M059J (cell line): ENCODE results near the gene NEB. TPM values are rescaled to one million over a fixed set of nuclear protein-coding genes. Genes with fewer than 3 reads are reported as not detected.
"Not testable (repeated sequence)": the region's sequence is repeated elsewhere in the genome, so short reads cannot be mapped to it uniquely, and the experiment has no call there.

Experiments used
- DNase-seq: peaks from one replicate; pipeline ENCODE4 v3.0.0-alpha.2; 2012; ENCODE audit warnings: low read depth
- total RNA-seq: library from RNA; depleted of rRNA; stranded (reverse); fragments of >200 nt; shearing (Covaris generic); gene quantifications from 2 replicates; pipeline ENCODE4 v1.2.3, GENCODE V29; 2014

Gene NEB
- total RNA-seq, 1 experiment from 2014 or later: not detected

DNA sequence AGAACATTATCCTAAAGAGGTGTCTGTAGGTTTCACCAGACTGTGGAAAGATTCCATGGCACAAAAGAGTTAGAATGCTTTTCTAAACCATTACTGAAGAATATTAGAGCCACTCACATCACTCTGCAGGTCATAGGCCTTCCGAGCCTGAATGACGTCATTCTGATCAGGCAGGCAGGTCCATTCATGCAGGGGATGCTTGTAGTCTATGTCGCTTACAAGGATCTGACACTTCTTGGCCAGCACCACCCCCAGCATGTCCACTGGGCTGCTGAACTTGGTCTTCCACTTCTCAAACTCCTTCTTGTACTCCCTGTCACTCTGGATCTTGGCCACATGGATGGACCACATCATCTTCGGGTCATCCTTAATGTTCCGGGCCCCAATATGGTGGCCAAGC, 120.1 kb downstream of the NEB start:
- no peak for DNase-seq

- DNase-seq: no peak
Measured at GRCh38 chr2:151611351-151611750, 122.9 kb downstream of the NEB start.

- DNase-seq: no peak
Measured at GRCh38 chr2:151610310-151610709, 124.0 kb downstream of the NEB start.

DNA sequence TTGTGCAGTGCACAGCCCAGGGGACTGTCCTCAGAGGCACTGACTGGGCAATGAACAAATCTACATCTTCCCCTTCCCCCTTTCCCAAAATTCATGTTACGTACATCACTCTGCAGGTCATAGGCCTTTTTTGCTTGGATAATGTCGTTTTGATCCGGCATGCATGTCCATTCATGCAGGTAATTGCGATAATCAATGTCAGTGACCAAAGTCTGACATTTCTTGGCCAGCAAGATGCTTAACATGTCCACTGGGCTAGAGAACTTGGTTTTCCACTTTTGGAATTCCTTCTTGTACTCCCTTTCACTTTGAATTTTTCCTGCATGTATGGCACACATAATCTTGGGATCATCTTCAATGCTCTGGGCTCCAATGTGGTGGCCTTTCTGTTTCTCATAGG, 124.6 kb downstream of the NEB start:
- DNase-seq: no peak

DNA sequence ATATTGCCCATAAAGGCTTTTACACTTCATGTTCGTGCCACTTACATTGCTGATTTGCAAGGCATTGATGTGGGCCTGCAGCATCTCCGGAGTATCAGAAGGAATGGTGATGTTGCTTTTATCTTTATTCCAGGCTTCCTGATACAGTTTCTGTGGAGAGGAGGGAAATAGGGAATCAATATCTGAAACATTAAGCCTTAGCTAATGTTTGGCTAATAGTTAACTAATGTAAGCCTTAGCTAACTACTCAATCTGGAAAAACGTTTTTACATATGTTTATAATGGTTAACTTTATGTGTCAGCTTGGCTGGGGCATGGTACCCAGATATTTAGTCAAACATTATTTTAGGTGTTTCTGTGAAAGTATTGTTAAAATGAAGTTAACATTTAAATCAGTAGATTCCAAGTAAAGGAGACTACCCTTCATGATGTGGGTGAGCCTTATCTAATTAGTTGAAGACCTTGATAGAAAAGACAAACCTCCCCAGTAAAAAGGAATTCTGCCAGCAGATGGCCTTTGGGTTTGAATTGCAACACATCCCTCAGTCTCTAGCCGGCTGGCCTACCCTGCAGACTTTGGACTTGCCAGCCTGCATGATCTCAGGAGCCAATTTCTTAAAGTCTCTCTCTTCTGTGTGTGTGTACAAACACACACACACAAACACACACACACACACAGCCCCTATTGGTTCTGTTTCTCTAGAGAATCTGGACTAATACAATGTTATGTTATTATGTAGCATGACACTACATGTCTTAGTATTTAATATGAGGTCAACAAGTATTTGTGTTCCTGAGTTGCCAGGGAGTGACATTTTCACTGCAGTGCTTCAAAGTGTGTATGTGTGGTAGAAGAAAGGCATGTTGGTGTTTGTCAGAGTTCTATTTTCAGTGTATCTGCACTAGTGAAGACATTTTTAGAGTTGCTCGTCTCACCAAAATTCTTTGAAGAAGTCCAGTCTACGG, 126.5 kb downstream of the NEB start:
- DNase-seq: not testable (repeated sequence)

DNA sequence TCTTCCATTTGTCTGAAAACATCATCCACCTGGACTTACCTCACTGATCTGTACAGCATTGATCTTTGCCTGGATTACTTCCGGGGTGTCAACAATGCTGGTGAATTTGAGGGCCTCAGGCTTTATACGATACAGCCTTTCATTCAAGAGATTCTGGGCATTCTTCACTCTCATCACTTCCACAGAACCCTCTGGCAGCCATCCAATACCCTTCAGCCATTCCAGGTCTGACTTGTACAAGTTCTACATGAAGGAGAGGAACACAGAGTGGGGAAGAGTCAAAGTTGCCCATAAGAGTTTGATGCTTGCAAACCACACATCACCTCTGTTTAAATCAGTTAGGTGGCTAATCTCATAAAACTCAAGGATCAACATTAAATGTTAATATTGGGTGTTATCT, 130.7 kb downstream of the NEB start:
- not testable (repeated sequence) for DNase-seq

GRCh38 chr2:151602402-151602801, 131.9 kb downstream of the NEB start:
- not testable (repeated sequence) for DNase-seq

DNA sequence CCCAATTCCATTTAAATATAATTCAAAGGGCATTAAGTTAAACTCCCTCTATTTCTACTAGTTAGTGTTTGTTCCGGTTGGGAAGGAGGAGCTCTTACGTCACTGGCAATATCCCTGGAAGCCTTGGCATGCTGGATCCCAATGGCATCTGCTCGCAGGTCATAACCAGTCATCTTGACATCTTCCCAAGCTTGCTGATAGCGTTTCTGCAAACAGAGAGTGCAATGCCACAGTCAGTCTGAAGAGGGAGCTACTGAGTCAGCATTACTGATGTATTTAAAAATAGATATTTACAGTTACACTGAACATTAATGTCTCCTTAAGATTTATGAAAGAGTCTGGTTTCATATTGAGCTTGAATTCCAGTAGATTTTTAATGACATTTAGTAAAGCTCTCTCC, 132.5 kb downstream of the NEB start:
- DNase-seq: not testable (repeated sequence)

- DNase-seq: not testable (repeated sequence)
Measured at GRCh38 chr2:151596903-151597608, 137.2 kb downstream of the NEB start.

DNA sequence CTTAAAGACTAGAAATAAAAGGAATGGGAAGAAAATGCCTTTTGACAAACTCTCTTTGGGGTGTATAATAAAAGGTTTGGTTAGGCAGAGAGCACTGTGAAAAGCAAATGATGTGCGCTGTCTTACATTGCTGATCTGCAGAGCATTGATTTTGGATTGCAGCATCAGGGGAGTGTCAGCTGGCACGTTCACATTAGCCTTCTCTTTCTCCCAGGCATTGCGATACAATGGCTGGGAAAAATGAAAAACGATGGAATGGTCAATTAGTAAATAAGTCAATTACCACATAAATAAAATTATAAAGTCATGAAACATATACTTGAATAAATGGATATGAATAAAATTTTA, 142.4 kb downstream of the NEB start:
- not testable (repeated sequence) for DNase-seq

GRCh38 chr2:151591250-151591907, 142.9 kb downstream of the NEB start:
- DNase-seq: not testable (repeated sequence)

DNA sequence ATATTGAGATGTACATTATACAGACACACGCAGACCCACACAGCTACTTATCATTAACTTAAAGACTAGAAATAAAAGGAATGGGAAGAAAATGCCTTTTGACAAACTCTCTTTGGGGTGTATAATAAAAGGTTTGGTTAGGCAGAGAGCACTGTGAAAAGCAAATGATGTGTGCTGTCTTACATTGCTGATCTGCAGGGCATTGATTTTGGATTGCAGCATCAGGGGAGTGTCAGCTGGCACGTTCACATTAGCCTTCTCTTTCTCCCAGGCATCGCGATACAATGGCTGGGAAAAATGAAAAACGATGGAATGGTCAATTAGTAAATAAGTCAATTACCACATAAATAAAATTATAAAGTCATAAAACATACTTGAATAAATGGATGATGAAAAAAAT, 153.0 kb downstream of the NEB start:
- not testable (repeated sequence) for DNase-seq

DNA sequence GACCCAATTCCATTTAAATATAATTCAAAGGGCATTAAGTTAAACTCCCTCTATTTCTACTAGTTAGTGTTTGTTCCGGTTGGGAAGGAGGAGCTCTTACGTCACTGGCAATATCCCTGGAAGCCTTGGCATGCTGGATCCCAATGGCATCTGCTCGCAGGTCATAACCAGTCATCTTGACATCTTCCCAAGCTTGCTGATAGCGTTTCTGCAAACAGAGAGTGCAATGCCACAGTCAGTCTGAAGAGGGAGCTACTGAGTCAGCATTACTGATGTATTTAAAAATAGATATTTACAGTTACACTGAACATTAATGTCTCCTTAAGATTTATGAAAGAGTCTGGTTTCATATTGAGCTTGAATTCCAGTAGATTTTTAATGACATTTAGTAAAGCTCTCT, 153.6 kb downstream of the NEB start:
- DNase-seq: not testable (repeated sequence)

GRCh38 chr2:151577116-151577515, 157.2 kb downstream of the NEB start:
- DNase-seq: no peak

- no peak for DNase-seq
Measured at GRCh38 chr2:151576080-151576479, 158.2 kb downstream of the NEB start.

GRCh38 chr2:151575338-151575737, 158.9 kb downstream of the NEB start:
- peak; percentile 74 for DNase-seq

- DNase-seq: no peak
Measured at GRCh38 chr2:151570191-151570590, 164.1 kb downstream of the NEB start.

DNA sequence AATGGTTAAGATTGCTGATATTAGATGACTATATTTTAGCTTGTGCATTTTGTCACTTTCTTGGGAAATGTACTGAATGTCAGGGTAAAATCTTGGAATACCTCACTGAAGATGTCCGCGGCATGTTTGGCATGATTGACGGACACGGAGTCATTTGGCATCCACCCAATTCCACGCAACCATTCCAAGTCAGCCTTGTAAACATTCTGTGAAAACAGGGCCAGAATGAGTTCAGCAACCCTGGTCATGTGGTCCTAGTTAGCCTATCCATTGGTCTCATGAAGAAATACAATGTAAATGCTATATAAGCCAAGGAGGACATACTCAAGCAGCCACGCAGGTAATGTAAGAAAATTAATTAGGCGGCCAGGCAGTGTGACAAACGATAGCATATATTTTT, 165.1 kb downstream of the NEB start:
- DNase-seq: no peak

DNA sequence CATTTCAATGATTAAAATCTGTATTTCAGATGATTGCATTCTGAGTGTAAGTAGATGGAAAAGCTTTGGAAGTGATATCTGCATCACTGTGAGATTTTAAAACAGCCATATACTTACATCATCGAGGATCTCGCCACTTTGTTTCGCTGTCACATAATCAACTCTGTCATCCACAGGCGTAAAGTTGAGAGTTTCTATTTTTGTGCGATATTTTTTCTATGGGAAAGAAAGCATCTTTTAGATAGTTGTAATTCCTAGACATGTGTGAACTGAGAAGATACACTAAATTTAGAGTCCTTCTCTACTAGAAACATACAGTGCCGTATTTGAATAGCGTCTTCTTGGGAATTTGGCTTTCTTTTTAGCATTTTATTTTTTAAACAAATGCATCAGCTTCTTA, 165.8 kb downstream of the NEB start:
- DNase-seq: no peak

DNA sequence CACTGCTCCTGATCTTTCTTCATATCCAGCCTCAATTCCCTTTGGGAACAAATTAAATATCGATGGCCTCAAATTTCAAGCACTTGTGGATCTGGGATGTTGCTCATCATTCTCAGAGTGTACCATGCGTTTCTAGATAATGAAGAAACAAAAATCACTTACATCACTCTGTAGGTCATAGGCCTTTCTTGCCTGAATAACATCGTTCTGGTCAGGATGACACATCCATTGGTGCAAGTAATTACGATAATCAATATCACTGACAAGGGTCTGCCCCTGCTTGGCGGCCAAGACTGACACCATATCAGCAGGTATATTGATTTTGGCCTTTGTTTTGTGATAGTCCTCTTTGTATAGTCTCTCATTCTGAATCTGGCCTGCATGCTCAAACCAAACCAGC, 167.3 kb downstream of the NEB start:
- no peak for DNase-seq

- no peak for DNase-seq
Measured at GRCh38 chr2:151562398-151562797, 171.9 kb downstream of the NEB start.

DNA sequence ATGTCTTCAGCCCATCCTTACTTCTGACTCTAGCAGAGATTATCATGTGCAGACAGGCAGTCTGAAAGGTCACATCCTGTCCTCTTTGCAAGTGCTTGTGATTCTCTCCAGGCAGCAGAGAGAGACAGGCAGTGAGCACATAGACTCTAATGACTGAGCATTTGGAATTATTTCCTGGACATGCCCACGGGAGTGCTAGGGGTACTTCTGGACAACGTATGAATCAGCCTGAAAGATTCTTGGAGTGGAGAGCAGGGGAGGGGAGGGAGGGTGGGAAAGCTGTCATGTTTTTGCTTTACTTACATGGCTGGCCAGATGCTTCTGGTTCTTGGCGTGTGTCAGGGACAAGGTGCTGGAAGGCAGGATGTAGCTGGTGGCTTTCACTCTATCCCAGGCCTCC, 174.0 kb downstream of the NEB start:
- DNase-seq: peak; percentile 21
